ENCODE data around the gene GALNT12.

GALNT12 gene

DNA sequence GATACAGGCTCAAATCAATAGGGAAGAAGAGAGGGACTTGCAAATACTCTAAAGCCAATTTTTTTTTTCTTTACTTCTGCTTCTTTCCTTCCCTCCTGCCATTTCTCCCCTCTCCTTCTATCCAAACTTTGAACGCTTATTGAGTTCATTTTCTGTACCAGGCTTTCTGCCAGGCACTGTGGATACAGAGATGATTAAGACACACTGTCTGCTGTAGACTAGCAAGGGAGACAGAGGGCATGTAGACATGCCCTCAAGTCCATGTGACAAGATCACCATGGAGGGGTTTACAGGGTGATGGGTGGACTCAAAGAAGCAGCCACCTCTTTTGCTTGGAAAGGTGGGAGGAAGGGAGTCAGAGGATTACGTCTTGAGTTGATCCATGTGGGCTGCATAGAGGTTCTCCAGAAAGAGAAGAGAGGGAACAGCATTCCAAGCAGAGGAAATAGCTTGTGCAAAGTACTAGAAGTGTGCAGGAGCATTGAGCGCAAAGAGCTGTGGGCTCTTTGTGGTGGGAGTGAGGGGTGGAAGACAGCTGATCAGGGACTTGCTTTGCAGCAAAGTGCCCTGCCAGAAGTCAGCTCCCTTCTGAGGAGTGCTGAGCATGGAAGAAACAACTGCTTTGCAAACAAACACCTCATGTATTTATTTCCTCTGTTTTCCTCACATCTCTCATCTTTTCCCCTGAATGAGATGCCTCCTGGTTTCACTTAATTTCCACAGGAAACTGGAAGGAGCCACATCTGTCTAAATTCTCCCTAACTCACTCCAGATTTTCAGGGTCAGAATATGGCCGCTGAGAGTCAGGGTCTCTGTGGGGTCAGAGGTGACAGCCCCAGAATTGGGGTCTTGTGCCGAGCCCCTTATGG, 71.9 kb downstream of the GALNT12 start:
- POLR2A ChIA-PET, result interaction anchor here (0.5 kb wide), 1 partner anchor 392 kb away, joined by 3 read pairs; no protein-coding TSS in a partner anchor
- CTCF ChIA-PET, result interaction anchor here (0.8 kb wide), 1 partner anchor 96 kb away, joined by 4 read pairs; no protein-coding TSS in a partner anchor

DNA sequence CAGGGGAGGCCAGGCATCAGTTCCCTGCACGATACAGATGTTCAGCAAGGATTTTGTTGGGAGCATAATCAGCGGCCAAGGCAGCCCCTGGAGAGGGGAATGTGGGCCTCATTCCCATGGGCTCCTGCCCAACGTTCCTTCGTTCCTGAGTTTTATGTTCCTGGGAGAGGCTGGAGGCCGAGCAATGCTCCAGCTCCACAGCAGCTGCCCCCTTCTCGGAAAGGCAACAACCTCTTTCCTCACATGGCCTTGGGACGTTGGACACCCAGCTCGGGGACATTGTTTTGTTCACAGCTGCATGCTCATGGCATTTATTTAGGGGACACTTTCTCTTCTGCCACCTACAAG, 72.5 kb downstream of the GALNT12 start:
- DNase-seq (ENCODE audit: low read depth, low spot score), result no peak
- no peak for TF ChIP-seq CTCF (IDR thresholded peaks at IDR 0.05; ENCODE audit: insufficient read depth, low read length, missing control alignments)
- CTCF ChIA-PET, result interaction anchor here (0.8 kb wide), 1 partner anchor 95 kb away, joined by 4 read pairs; no protein-coding TSS in a partner anchor
- H3K4me3 ChIP-seq (ENCODE audit: low read depth, low read length), result no peak overlapping the region
- POLR2A ChIA-PET, result interaction anchor here (0.5 kb wide), 1 partner anchor 393 kb away, joined by 3 read pairs; no protein-coding TSS in a partner anchor

More for the DNA sequence above, 71.9 kb downstream of the GALNT12 start:
- H3K4me3 ChIP-seq (ENCODE audit: low read depth, low read length), result no peak overlapping the region
- no peak for TF ChIP-seq CTCF (IDR thresholded peaks at IDR 0.05; ENCODE audit: insufficient read depth, low read length, missing control alignments)
- DNase-seq (ENCODE audit: low read depth, low spot score), result no peak

GRCh38 chr9:98880311-98881015, 73.0 kb downstream of the GALNT12 start:
- TF ChIP-seq CTCF (IDR thresholded peaks at IDR 0.05; ENCODE audit: insufficient read depth, low read length, missing control alignments), result no peak
- ChIA-PET CTCF (interaction anchor here (0.8 kb wide), 1 partner anchor 95 kb away, joined by 4 read pairs; no protein-coding TSS in a partner anchor), POLR2A (no interaction called here)
- H3K4me3 ChIP-seq (ENCODE audit: low read depth, low read length), result no peak overlapping the region
- DNase-seq (ENCODE audit: low read depth, low spot score), result no peak

DNA sequence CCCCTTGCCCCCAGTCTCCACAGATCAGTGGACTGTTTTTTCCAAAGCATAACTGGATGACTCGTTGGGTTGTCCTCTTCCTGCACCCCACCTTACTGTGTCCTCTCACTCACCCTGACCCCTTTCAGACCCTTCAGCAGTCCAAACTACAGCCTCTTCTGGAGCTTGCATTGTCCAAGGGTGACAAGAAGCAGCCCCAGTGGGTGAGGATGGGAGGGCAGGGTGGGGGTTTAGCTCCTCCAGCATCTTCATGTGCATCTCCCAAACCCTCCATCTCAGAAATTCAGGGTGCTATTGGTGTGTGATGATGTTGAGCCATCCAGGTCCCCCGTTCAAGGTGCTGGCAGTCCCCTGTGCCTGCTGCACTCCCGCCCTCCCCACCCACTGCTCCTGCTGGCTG, 73.9 kb downstream of the GALNT12 start:
- TF ChIP-seq CTCF (IDR thresholded peaks at IDR 0.05; ENCODE audit: insufficient read depth, low read length, missing control alignments), result no peak
- H3K4me3 ChIP-seq (ENCODE audit: low read depth, low read length), result no peak overlapping the region
- ChIA-PET CTCF (no interaction called here), POLR2A (no interaction called here)
- no peak for DNase-seq (ENCODE audit: low read depth, low spot score)

GRCh38 chr9:98881836-98882568, 74.5 kb downstream of the GALNT12 start:
- CTCF ChIA-PET, result no interaction called here
- POLR2A ChIA-PET, result no interaction called here
- no peak for TF ChIP-seq CTCF (IDR thresholded peaks at IDR 0.05; ENCODE audit: insufficient read depth, low read length, missing control alignments)
- no peak overlapping the region for H3K4me3 ChIP-seq (ENCODE audit: low read depth, low read length)
- no peak for DNase-seq (ENCODE audit: low read depth, low spot score)

- CTCF ChIA-PET, result no interaction called here
- no peak for DNase-seq (ENCODE audit: low read depth, low spot score)
- H3K4me3 ChIP-seq (ENCODE audit: low read depth, low read length), result no peak overlapping the region
- POLR2A ChIA-PET, result no interaction called here
- TF ChIP-seq CTCF (IDR thresholded peaks at IDR 0.05; ENCODE audit: insufficient read depth, low read length, missing control alignments), result no peak
Measured at GRCh38 chr9:98882569-98882923, 75.1 kb downstream of the GALNT12 start.

All from AG04449 (cell line).